Measurements from ENCODE around the gene C9orf43. TPM values are rescaled to one million over a fixed set of nuclear protein-coding genes. Genes with fewer than 3 reads are reported as not detected.

C9orf43 gene
- total and polyA plus RNA-seq, 2 experiments from 2014 or later: 0.63 to 1.1 TPM

GRCh38 chr9:113465599-113466140 is 55.1 kb downstream of the C9orf43 start:
- Histone ChIP-seq H3K4me2 (no peak overlapping the region), H3K79me2 (replicated peaks; ENCODE audit: insufficient read depth) (no peaks in the 10 kb centered on the region), H4K20me1 (replicated peaks; ENCODE audit: insufficient read depth) (no peaks in the 10 kb centered on the region), H3K36me3 (ENCODE audit: insufficient read depth) (no peaks in the 10 kb centered on the region), H2AFZ (no peak overlapping the region), H3K9me2 (ENCODE audit: insufficient read depth) (no peaks in the 10 kb centered on the region), H3F3A (replicated peaks; ENCODE audit: low read depth) (no peaks in the 10 kb centered on the region), H3K4me3 (no peak overlapping the region), H3K27ac (ENCODE audit: low read depth) (no peak overlapping the region), H3K4me1 (ENCODE audit: insufficient read depth) (peaks cover 17% of the 10 kb centered on the region), H3K27me3 (ENCODE audit: insufficient read depth) (peaks cover 26% of the 10 kb centered on the region)
- H3K4me3 Mint-ChIP-seq: no peak overlapping the region
- no peak overlapping the region for H3K27ac Mint-ChIP-seq
- peaks cover 23% of the 10 kb centered on the region for H3K27me3 Mint-ChIP-seq (ENCODE audit: insufficient read depth, low read depth, poor library complexity)
- no peaks in the 10 kb centered on the region for H3K9me3 Mint-ChIP-seq
- H3K4me1 Mint-ChIP-seq: peaks cover 14% of the 10 kb centered on the region; the same call in 2 of the 3 replicates
- DNase-seq (ENCODE audit: low spot score) (no peak), ATAC-seq (no peak)
- H3K36me3 Mint-ChIP-seq (ENCODE audit: low read depth): no peaks in the 10 kb centered on the region
- no peak for TF ChIP-seq EZH2 (IDR thresholded peaks at IDR 0.05; ENCODE audit: low read depth, unreplicated experiment)
- TF ChIP-seq EZH2phosphoT487 (IDR thresholded peaks at IDR 0.05; ENCODE audit: unreplicated experiment): no peak
- no peak for TF ChIP-seq STAT1 (IDR thresholded peaks at IDR 0.05; ENCODE audit: unreplicated experiment)
- TF ChIP-seq, protein P1, sequence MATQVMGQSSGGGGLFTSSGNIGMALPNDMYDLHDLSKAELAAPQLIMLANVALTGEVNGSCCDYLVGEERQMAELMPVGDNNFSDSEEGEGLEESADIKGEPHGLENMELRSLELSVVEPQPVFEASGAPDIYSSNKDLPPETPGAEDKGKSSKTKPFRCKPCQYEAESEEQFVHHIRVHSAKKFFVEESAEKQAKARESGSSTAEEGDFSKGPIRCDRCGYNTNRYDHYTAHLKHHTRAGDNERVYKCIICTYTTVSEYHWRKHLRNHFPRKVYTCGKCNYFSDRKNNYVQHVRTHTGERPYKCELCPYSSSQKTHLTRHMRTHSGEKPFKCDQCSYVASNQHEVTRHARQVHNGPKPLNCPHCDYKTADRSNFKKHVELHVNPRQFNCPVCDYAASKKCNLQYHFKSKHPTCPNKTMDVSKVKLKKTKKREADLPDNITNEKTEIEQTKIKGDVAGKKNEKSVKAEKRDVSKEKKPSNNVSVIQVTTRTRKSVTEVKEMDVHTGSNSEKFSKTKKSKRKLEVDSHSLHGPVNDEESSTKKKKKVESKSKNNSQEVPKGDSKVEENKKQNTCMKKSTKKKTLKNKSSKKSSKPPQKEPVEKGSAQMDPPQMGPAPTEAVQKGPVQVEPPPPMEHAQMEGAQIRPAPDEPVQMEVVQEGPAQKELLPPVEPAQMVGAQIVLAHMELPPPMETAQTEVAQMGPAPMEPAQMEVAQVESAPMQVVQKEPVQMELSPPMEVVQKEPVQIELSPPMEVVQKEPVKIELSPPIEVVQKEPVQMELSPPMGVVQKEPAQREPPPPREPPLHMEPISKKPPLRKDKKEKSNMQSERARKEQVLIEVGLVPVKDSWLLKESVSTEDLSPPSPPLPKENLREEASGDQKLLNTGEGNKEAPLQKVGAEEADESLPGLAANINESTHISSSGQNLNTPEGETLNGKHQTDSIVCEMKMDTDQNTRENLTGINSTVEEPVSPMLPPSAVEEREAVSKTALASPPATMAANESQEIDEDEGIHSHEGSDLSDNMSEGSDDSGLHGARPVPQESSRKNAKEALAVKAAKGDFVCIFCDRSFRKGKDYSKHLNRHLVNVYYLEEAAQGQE (IDR thresholded peaks at IDR 0.05; ENCODE audit: unreplicated experiment): no peak
- TF ChIP-seq CTCF (conservative IDR thresholded peaks at IDR 0.05; ENCODE audit: low read depth in 2 of 2): no peak
- no peak for TF ChIP-seq POLR2AphosphoS5 (IDR thresholded peaks at IDR 0.05; ENCODE audit: low read depth)
- TF ChIP-seq, protein P2, sequence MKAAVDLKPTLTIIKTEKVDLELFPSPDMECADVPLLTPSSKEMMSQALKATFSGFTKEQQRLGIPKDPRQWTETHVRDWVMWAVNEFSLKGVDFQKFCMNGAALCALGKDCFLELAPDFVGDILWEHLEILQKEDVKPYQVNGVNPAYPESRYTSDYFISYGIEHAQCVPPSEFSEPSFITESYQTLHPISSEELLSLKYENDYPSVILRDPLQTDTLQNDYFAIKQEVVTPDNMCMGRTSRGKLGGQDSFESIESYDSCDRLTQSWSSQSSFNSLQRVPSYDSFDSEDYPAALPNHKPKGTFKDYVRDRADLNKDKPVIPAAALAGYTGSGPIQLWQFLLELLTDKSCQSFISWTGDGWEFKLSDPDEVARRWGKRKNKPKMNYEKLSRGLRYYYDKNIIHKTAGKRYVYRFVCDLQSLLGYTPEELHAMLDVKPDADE (IDR thresholded peaks at IDR 0.05): no peak
- TF ChIP-seq ZNF331 (CRISPR knock-in tag; IDR thresholded peaks at IDR 0.05; ENCODE audit: low read depth): no peak
- no peak for TF ChIP-seq JUNB (IDR thresholded peaks at IDR 0.05; ENCODE audit: unreplicated experiment)
- no peak for TF ChIP-seq CREB1 (CRISPR knock-in tag; IDR thresholded peaks at IDR 0.05; ENCODE audit: low read depth)
- TF ChIP-seq ZNF114 (CRISPR knock-in tag; IDR thresholded peaks at IDR 0.05): no peak
- TF ChIP-seq, protein P3, sequence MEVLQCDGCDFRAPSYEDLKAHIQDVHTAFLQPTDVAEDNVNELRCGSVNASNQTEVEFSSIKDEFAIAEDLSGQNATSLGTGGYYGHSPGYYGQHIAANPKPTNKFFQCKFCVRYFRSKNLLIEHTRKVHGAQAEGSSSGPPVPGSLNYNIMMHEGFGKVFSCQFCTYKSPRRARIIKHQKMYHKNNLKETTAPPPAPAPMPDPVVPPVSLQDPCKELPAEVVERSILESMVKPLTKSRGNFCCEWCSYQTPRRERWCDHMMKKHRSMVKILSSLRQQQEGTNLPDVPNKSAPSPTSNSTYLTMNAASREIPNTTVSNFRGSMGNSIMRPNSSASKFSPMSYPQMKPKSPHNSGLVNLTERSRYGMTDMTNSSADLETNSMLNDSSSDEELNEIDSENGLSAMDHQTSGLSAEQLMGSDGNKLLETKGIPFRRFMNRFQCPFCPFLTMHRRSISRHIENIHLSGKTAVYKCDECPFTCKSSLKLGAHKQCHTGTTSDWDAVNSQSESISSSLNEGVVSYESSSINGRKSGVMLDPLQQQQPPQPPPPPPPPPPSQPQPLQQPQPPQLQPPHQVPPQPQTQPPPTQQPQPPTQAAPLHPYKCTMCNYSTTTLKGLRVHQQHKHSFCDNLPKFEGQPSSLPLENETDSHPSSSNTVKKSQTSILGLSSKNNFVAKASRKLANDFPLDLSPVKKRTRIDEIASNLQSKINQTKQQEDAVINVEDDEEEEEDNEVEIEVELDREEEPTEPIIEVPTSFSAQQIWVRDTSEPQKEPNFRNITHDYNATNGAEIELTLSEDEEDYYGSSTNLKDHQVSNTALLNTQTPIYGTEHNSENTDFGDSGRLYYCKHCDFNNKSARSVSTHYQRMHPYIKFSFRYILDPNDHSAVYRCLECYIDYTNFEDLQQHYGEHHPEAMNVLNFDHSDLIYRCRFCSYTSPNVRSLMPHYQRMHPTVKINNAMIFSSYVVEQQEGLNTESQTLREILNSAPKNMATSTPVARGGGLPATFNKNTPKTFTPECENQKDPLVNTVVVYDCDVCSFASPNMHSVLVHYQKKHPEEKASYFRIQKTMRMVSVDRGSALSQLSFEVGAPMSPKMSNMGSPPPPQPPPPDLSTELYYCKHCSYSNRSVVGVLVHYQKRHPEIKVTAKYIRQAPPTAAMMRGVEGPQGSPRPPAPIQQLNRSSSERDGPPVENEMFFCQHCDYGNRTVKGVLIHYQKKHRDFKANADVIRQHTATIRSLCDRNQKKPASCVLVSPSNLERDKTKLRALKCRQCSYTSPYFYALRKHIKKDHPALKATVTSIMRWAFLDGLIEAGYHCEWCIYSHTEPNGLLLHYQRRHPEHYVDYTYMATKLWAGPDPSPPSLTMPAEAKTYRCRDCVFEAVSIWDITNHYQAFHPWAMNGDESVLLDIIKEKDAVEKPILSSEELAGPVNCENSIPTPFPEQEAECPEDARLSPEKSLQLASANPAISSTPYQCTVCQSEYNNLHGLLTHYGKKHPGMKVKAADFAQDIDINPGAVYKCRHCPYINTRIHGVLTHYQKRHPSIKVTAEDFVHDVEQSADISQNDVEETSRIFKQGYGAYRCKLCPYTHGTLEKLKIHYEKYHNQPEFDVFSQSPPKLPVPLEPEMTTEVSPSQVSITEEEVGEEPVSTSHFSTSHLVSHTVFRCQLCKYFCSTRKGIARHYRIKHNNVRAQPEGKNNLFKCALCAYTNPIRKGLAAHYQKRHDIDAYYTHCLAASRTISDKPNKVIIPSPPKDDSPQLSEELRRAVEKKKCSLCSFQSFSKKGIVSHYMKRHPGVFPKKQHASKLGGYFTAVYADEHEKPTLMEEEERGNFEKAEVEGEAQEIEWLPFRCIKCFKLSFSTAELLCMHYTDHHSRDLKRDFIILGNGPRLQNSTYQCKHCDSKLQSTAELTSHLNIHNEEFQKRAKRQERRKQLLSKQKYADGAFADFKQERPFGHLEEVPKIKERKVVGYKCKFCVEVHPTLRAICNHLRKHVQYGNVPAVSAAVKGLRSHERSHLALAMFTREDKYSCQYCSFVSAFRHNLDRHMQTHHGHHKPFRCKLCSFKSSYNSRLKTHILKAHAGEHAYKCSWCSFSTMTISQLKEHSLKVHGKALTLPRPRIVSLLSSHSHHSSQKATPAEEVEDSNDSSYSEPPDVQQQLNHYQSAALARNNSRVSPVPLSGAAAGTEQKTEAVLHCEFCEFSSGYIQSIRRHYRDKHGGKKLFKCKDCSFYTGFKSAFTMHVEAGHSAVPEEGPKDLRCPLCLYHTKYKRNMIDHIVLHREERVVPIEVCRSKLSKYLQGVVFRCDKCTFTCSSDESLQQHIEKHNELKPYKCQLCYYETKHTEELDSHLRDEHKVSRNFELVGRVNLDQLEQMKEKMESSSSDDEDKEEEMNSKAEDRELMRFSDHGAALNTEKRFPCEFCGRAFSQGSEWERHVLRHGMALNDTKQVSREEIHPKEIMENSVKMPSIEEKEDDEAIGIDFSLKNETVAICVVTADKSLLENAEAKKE (CRISPR knock-in tag; IDR thresholded peaks at IDR 0.05): no peak
- no peak for TF ChIP-seq NANOG (IDR thresholded peaks at IDR 0.05; ENCODE audit: borderline replicate concordance)
